ENCODE measurements around the gene WNT7A. TPM values are rescaled to one million over a fixed set of nuclear protein-coding genes. Genes with fewer than 3 reads are reported as not detected.

Gene WNT7A
- total RNA-seq, 6 donors from 2014 or later = 1.0 to 12.2 (median 6.8) TPM

DNA sequence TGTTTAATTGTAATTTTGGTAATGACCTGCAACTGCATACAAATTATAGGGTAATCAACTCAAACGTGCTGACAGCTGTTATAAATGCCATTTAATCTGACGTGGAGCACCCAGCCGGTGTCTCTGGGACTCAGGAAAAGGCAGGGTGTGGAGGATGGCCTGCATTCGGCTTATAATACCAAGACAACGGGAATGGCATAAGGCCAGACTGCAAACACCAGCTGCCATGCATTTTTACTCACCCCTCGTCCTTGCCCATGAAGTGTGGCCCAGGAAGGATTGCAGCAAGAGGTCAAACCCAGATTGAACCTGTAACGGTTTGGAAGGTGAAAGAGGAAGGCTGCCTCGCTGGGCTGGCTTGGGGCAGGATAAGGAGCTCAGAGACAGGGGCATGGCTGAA is 96.4 kb downstream of the WNT7A start:
- no peaks in the 10 kb centered on the region for H3K9me3 ChIP-seq
- H3K27ac ChIP-seq = no peak overlapping the region
- 57 to 63% methylated on average over 8 of the region's 8 CpGs for WGBS, 2 donors
- H3K4me1 ChIP-seq = no peaks in the 10 kb centered on the region
- TF ChIP-seq POLR2A (IDR thresholded peaks at IDR 0.05) (no peak), CTCF (IDR thresholded peaks at IDR 0.05) (no peak), POLR2AphosphoS5 (IDR thresholded peaks at IDR 0.05) (no peak), EP300 (IDR thresholded peaks at IDR 0.05) (no peak)
- no peaks in the 10 kb centered on the region for H3K36me3 ChIP-seq
- no peak overlapping the region for H3K4me3 ChIP-seq
- H3K27me3 ChIP-seq = no peaks in the 10 kb centered on the region
- DNase-seq (no peak), ATAC-seq (ENCODE audit: low FRiP score in 2 of 2) (no peak)

DNA sequence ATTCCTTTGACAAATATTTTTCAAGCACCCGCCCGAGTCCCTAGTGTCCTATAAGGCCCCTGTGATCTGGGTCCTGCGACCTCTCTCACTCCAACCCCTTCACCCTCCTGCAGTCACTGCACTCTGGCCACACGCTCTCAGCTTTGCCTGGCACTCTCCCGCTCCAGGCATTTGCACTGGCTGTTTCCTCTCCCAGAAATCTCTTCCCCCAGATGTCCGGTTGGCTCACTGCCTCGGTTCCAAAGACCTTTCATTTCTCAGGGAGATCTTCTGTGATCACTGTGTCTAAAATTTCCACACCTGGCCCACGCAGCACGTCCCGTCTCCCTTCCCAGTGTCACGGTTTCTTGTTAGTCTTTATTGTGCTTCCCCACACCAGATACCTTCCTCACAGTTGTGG is 97.4 kb downstream of the WNT7A start:
- no peak for TF ChIP-seq POLR2AphosphoS5 (IDR thresholded peaks at IDR 0.05)
- TF ChIP-seq POLR2A (IDR thresholded peaks at IDR 0.05) = no peak
- no peak for TF ChIP-seq EP300 (IDR thresholded peaks at IDR 0.05)
- TF ChIP-seq CTCF (IDR thresholded peaks at IDR 0.05) = no peak
- H3K4me3 ChIP-seq = no peak overlapping the region
- H3K4me1 ChIP-seq = no peaks in the 10 kb centered on the region
- no peaks in the 10 kb centered on the region for H3K9me3 ChIP-seq
- WGBS, 2 donors = 28 to 29% methylated on average over 11 of the region's 11 CpGs
- H3K27me3 ChIP-seq = no peaks in the 10 kb centered on the region
- no peak for ATAC-seq (ENCODE audit: low FRiP score in 2 of 2)
- no peak overlapping the region for H3K27ac ChIP-seq
- no peaks in the 10 kb centered on the region for H3K36me3 ChIP-seq
- no peak for DNase-seq

DNA sequence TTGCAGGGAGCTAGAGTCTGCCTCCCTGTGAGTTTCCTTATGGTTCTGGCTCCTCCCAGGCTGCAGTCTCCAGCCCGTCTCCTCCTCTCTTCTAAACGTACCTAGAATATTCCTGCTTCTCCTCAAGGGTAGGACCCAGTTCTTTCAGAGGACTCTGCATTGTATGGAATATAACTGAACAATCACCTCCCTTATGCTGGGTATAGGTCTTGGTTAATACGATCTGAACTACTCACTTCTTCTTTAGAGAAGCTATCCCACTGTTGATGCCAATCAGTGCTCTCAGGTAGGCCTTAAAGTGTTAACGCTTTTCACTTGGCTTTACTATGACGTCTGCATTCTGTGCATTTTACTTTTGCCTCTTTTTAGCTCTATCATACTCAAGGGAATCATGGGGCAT is 98.5 kb downstream of the WNT7A start:
- DNase-seq = no peak
- H3K27ac ChIP-seq = no peak overlapping the region
- no peaks in the 10 kb centered on the region for H3K9me3 ChIP-seq

DNA sequence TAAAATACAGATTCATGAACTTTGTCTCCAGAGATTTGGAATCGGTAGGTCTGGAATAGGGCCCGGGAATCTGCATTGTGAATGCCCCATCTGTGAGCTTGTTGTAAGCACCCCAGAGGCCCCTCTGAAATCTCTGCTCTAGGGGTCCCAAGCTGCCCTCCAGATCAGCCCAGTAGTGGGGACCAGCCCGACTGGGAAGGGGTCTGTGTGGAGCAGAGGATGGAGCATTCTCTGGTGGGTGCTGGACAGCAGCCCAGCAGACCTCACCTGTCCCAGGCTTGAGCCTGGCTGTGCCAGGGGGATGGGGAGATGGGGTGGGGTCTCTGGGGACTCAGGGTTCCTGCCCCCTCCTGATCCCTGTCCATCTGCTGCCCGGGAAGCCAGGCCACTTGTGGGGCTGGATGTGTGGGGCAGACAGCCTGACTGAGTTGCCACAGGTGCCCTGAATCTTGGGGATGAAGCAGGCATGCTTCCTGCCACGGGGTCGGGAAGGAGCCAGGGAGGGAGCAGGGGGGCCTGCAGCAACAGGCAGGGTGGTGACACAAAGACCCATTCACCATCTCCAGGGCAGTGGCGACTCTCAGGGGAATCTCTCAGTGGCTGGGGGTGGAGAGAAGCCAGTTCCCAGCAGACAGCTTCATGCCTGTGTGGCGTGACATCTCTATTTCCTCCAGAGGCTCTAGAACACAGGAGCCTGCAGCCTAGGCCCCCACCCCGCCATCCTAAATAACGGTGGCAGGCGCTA is 99.3 kb downstream of the WNT7A start:
- H3K27me3 ChIP-seq = no peaks in the 10 kb centered on the region
- H3K36me3 ChIP-seq = no peaks in the 10 kb centered on the region
- no peak overlapping the region for H3K4me3 ChIP-seq
- no peaks in the 10 kb centered on the region for H3K9me3 ChIP-seq
- no peak for ATAC-seq (ENCODE audit: low FRiP score in 2 of 2)
- WGBS, 2 donors = 75 to 77% methylated on average over 8 to 11 of the region's 11 CpGs
- peak in 1 of 2 donors; percentile 36 for DNase-seq
- no peak overlapping the region for H3K27ac ChIP-seq
- H3K4me1 ChIP-seq = no peaks in the 10 kb centered on the region
- TF ChIP-seq POLR2A (IDR thresholded peaks at IDR 0.05) (no peak), POLR2AphosphoS5 (IDR thresholded peaks at IDR 0.05) (no peak), EP300 (IDR thresholded peaks at IDR 0.05) (no peak)

More for the DNA sequence above, 98.5 kb downstream of the WNT7A start:
- Histone ChIP-seq H3K36me3 (no peaks in the 10 kb centered on the region), H3K27me3 (no peaks in the 10 kb centered on the region), H3K4me1 (no peaks in the 10 kb centered on the region), H3K4me3 (no peak overlapping the region)
- no peak for ATAC-seq (ENCODE audit: low FRiP score in 2 of 2)
- 88 to 89% methylated on average over 5 of the region's 5 CpGs for WGBS, 2 donors
- no peak for TF ChIP-seq POLR2AphosphoS5 (IDR thresholded peaks at IDR 0.05)
- no peak for TF ChIP-seq CTCF (IDR thresholded peaks at IDR 0.05)
- TF ChIP-seq POLR2A (IDR thresholded peaks at IDR 0.05) = no peak
- no peak for TF ChIP-seq EP300 (IDR thresholded peaks at IDR 0.05)

GRCh38 chr3:13776253-13777050 is 103.4 kb downstream of the WNT7A start:
- Histone ChIP-seq H3K27ac (no peak overlapping the region), H3K4me3 (no peak overlapping the region), H3K4me1 (no peaks in the 10 kb centered on the region), H3K27me3 (no peaks in the 10 kb centered on the region), H3K36me3 (no peaks in the 10 kb centered on the region), H3K9me3 (no peaks in the 10 kb centered on the region)
- ATAC-seq (ENCODE audit: low FRiP score in 2 of 2) (no peak), DNase-seq (no peak)
- WGBS, 2 donors = 81 to 88% methylated on average over 4 of the region's 4 CpGs
- TF ChIP-seq POLR2AphosphoS5 (IDR thresholded peaks at IDR 0.05) = no peak
- no peak for TF ChIP-seq EP300 (IDR thresholded peaks at IDR 0.05)
- no peak for TF ChIP-seq CTCF (IDR thresholded peaks at IDR 0.05)
- TF ChIP-seq POLR2A (IDR thresholded peaks at IDR 0.05) = no peak

Measured in upper lobe of left lung (tissue), 6 donors.